Cortex of kidney (tissue), 1 donor: ENCODE data around the gene SH3PXD2A.
"Not testable (repeated sequence)": the region's sequence is repeated elsewhere in the genome, so short reads cannot be mapped to it uniquely, and the experiment has no call there.

Experiments
- DNase-seq: peaks from one replicate; lab custom pipeline; 2025; lab: John Stamatoyannopoulos, UW

SH3PXD2A gene

DNA sequence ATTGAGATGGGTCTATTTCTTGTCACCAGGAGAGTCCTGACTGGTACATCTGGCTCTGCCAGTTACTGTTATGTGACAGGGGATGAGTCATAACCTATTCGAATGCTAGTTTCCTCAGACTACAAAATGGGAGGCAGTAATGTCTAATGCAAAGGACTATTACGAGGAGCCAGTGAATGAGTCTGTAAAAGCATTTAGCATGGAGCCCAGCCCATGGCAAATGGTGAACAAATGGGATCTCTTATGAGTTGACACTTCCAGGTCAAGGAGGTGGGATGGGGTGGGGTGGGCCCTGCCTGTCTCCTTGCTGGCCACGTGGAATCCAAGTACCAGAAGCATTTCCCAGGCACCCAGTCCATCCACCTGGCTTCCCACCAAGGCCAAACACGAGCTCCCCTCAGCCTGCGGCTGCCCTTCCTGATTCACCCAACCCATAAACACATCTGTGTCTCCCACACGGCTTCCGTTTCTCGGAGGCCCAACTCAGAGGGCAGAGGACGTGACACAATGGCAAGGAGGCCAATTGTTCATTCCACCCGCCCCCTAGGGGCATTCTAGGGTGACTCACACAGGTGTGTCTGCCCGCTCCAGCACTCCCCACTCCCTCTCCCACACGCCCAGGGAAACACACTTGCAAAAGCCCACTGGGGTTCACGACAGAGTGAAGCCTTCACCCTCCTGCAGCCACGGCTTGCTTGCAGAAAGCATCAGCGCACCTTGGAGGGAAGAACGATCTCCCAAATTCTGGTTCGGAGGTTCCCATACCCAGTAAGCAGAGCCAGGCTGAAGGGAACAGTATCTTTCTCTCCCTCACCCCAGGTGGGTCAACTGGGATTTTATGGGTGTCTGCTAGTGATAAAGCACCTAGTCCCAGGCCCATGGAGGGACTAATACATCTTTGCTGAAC, 109.8 kb downstream of the SH3PXD2A start:
- no peak for DNase-seq

DNA sequence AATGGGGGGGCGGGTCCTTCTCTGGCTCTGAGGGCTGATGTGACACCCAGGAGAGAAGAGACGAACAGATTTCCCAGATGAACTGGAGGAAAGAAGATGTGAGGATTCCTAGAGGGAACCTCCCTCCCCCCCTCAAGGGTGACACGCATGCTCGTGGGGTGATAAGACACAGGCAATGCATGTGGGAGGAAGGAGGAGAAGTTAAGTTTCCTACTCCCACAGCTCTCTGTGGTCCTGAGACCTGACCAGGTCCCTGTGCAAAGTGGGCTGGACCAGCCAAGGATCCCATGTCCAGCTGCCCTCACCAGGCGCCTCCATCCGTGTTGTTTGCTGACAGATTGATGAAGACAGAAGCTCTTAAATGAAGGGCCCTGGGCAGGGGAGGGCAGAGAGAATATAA, 112.6 kb downstream of the SH3PXD2A start:
- DNase-seq, result no peak

DNA sequence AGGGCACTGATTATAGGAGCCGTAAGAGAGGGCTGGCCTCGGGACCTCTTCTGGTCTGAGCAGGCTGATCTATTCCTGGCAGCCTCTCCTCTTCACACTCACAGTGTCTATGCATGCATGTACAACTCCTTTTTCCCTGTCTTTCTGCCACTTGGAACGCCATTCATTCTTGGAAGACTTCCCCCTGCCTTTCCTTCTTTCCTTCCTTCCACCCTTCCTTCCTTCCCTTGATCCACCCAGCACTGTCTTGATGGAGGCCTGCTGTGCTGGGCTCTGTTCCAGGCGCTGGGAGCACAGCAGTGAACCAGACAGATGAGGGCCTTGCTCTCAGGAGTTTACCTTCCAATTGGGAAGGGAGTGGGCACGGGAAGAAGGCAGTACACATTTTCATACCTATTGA, 114.8 kb downstream of the SH3PXD2A start:
- no peak for DNase-seq

DNA sequence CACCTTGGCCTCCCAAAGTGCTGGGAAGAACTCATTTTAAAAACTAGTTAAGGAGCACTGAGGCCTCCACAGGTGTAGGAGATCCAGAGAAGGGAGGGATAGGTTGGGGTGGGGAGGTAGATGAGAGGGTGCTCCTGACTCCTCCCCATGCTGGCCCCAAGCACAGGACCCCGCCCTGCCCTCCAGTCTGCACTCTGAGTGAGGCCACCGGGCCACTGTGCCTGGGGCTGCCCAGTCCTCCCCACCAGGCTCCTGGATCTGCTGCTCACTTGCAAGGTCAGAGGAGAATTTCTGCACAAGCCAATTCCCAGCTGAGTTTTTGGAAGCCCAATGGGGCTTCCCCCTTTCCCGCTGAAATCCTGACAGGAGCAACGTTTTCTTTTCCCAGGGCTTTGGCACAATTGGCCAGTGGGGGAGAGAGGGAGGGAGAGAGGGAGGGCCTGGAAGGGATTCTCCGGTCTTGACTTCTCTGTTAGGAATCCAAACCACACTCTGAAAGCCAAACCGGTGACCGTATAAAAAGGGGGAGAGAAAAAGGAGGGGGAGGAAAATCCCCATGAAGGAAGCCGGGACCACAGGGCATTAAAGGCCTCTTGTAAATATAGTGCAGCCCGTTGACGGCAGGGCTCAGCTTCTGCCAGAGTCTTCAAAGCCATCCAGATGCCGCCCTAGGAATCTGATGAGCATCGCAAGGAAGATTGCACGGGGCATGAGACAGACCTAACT, 116.2 kb downstream of the SH3PXD2A start:
- no peak for DNase-seq

GRCh38 chr10:103737735-103738367, 117.5 kb downstream of the SH3PXD2A start:
- DNase-seq, result no peak

GRCh38 chr10:103736763-103737162, 118.6 kb downstream of the SH3PXD2A start:
- DNase-seq, result no peak

GRCh38 chr10:103736044-103736443, 119.3 kb downstream of the SH3PXD2A start:
- no peak for DNase-seq

DNA sequence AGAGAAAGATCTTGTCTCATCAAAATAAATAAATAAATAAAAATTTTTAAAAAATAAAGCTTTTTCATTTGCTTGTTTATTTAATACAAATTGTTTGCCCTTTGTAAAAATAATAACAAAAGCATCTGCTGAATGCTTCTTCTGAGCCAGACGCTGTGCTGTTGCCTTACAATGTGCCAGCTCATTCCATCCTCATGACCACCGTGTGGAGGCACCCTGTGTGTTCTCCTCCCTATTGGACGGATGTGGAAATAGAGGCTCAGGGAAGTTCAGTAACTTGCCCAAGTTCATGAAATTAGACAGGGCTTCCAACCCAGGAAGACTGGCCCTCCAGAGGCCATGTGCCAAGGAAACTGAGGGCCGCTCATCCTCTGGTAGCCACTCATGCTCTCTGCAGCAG, 120.6 kb downstream of the SH3PXD2A start:
- no peak for DNase-seq

- DNase-seq, result no peak
Observed at GRCh38 chr10:103733045-103733419, 122.3 kb downstream of the SH3PXD2A start.

GRCh38 chr10:103732339-103733044, 122.9 kb downstream of the SH3PXD2A start:
- DNase-seq, result no peak

GRCh38 chr10:103731609-103732270, 123.6 kb downstream of the SH3PXD2A start:
- no peak for DNase-seq

DNA sequence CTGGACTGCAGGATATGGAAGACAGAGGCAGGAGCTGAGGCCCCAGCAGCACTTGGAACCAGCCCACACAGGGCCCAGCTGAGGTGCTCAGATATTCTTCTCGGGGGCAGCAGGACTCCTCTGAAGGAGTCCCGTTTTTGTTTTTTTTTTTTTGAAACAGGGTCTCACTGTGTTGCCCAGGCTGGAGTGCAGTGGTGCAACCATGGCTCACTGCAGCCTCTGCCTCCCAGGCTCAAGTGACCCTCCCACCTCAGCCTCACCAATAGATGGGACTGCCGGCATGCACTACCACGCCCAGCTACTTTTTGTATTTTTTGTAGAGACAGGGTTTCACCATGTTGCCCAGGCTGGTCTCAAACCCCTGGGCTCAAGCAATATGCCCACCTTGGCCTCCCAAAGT, 124.3 kb downstream of the SH3PXD2A start:
- DNase-seq, result not testable (repeated sequence)

DNA sequence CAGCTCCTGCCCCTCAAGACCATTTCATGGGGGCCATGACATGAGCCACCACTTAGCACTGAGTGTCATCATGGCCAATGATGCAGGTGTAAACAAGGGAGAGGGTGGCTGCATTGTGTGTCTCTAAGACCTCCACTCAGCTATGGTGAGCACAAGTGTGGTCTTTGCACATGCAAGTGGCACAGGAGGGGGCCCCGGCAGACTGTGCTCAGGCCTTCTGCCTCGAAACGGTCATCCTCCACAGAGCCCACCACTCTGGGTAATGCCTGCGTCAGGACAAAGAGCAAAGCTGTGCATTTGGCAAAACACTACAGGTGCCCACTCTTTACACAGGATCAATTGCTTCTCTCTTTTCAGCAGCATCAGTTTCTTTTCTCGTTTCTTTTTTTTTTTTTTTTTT, 125.5 kb downstream of the SH3PXD2A start:
- no peak for DNase-seq

- no peak for DNase-seq
Observed at GRCh38 chr10:103727991-103728689, 127.2 kb downstream of the SH3PXD2A start.

GRCh38 chr10:103727546-103727963, 127.8 kb downstream of the SH3PXD2A start:
- no peak for DNase-seq

GRCh38 chr10:103726637-103727036, 128.7 kb downstream of the SH3PXD2A start:
- no peak for DNase-seq

DNA sequence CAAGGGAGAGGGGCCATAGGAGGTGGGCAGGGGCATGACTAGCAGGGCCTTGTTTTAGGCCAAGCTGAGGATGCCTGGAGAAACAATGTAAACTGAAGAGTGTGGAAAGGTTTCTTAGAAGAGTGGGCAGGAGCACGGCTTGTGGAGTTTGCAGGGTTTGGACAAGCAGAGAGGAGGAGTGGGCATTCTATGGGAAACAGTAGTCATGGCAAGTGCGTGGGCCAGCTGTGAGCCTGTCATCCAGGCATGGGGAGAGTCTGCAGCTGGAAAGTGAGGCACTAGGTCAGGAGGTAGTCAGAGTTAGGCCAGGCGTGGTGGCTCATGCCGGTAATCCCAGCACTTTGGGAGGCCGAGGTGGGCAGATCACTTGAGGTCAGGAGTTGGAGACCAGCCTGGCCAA, 130.1 kb downstream of the SH3PXD2A start:
- DNase-seq, result no peak

DNA sequence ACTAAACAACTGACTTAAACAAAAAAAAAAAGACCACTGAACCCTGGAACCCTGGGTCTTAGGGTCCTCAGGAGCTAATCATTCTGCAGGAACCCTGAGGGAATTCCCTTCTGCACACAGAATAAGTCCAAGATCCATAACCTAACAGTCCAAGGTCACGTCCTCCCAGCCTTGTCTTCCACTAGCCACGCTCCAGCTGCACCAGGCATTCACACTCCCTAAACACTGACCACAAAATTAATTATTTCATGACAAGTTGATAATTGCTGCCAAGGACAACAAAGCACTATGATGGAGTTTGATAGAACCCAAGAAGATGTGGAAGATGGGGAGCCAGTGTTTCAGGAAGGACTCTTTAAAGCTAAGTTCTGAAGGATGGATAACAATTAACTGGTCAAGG, 130.6 kb downstream of the SH3PXD2A start:
- no peak for DNase-seq

DNA sequence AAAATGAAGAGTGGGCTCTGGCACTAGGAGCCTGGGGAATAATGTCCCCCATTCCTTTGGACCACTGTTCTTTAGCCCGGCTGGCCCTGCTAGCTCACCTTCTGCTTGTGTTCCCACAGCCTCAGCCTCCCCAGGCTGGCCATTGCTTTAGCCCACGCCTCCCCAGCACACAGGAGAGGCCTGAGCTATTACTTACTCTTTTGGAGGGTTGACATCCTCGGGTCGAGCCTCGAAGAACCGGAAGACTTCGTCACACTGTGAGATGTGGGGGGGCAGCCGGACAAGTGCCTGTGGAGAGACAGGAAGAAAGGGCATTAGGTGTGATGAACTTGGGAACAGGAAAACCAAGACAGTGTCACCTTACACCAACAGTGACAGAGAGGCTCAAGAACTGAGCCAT, 131.3 kb downstream of the SH3PXD2A start:
- no peak for DNase-seq

- DNase-seq, result no peak
Observed at GRCh38 chr10:103723557-103723956, 131.8 kb downstream of the SH3PXD2A start.

DNA sequence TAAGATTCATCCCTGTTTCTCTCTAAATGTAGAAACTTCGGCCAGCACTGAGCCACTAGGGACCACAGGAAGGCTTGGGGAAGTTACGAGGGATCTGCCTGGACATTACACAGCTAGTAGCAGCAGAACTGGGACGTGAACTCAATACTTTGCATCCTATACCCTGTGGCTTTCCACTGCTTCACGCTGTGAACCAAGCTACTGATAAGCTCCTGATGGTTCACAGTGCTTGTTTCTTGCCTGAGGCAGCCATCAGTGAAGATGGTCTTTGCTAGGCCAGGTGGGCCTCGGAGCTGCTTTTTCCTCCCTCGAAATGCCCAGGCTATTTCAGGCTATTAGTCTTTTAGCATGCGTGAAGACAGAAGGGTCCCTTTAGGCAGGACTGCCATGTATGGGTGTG, 132.7 kb downstream of the SH3PXD2A start:
- no peak for DNase-seq
